Astrocyte of the cerebellum (primary cell): Measurements from ENCODE around the gene STIL.
A peak's percentile ranks its signal among the peaks of the same experiment; 100 is the strongest.
"Not testable (repeated sequence)": the region's sequence is repeated elsewhere in the genome, so short reads cannot be mapped to it uniquely, and the experiment has no call there.

Experiments used
- DNase-seq: peaks from one replicate; pipeline ENCODE4 v3.0.0-alpha.2; 2011; ENCODE audit warnings: low read depth
- H3K4me3 ChIP-seq: 2 replicates; pipeline ENCODE4 v1.5.1; 2011; ENCODE audit warnings: mild to moderate bottlenecking, low read depth, low read length, moderate library complexity
- CTCF ChIP-seq: IDR thresholded peaks from 2 replicates; pipeline ENCODE4 v1.5.1; 2012; ENCODE audit warnings: low read length, low read depth, moderate library complexity, mild to moderate bottlenecking; ENCODE audit errors: missing control alignments
- in situ Hi-C: cut with HindIII; loops from 2 replicates; pipeline ENCODE4 v1.10.0; 2017; ENCODE audit warnings: low sequenced_read_pairs

STIL gene

GRCh38 chr1:47313915-47314664 lies at the start of gene STIL:
Gene STIL, minus strand, starts transcription at chr1:47314147. Its CDS starts 3,828 bp downstream, at chr1:47310319.
- DNase-seq: peak; percentile 99
- TF ChIP-seq CTCF: no peak
- in situ Hi-C loops: no loop called here
- peak within 1 kb of the TSS; percentile 93 for H3K4me3 ChIP-seq

- no peak for TF ChIP-seq CTCF
These were observed 48.9 kb upstream of the STIL start for GRCh38 chr1:47362828-47363227.

GRCh38 chr1:47361380-47361779 lies 47.4 kb upstream of the STIL start:
- DNase-seq: no peak
- H3K4me3 ChIP-seq: no peak overlapping the region
- no peak for TF ChIP-seq CTCF
- in situ Hi-C loops: no loop called here

More at GRCh38 chr1:47362828-47363227, 48.9 kb upstream of the STIL start:
- in situ Hi-C loops: no loop called here
- no peak overlapping the region for H3K4me3 ChIP-seq
- DNase-seq: no peak

- in situ Hi-C loops: no loop called here
- DNase-seq: no peak
- H3K4me3 ChIP-seq: no peak overlapping the region
- TF ChIP-seq CTCF: no peak
These were observed 37.4 kb upstream of the STIL start for GRCh38 chr1:47351305-47351704.

GRCh38 chr1:47348246-47348645 lies 34.3 kb upstream of the STIL start:
- DNase-seq: no peak
- no peak overlapping the region for H3K4me3 ChIP-seq
- in situ Hi-C loops: no loop called here
- TF ChIP-seq CTCF: no peak

- DNase-seq: no peak
- no peak overlapping the region for H3K4me3 ChIP-seq
- in situ Hi-C loops: no loop called here
- no peak for TF ChIP-seq CTCF
These were observed 33.8 kb upstream of the STIL start for GRCh38 chr1:47347735-47348134.

GRCh38 chr1:47346979-47347378 lies 33.0 kb upstream of the STIL start:
- in situ Hi-C loops, H3K4me3 ChIP-seq, DNase-seq: not testable (repeated sequence)
